VCaP (cell line): Measurements from ENCODE around the gene EIF1AD.

Experiments
- H3K27ac ChIP-seq: fragments of 450-650 bp; 2 replicates; pipeline ENCODE4 v1.5.1; 2017
- CTCF ChIP-seq: fragments of 450-650 bp; conservative IDR thresholded peaks from 2 replicates; pipeline ENCODE4 v1.5.1; 2017; ENCODE audit warnings: mild to moderate bottlenecking, moderate library complexity

Gene EIF1AD

GRCh38 chr11:66001942-66002647, at the start of gene EIF1AD, which contains the start of gene BANF1:
Gene EIF1AD (minus strand): TSS chr11:66002157. CDS start chr11:66000389, 1,768 bp downstream.
Gene BANF1 (plus strand): TSS chr11:66002503. CDS start chr11:66003251, 748 bp downstream.
- TF ChIP-seq CTCF: no peak
- H3K27ac ChIP-seq: peak within 1 kb of the TSS; percentile 99

- no peak for TF ChIP-seq CTCF
- H3K27ac ChIP-seq: peak overlapping the region; percentile 97
These were observed 49.4 kb upstream of the EIF1AD start for GRCh38 chr11:66051371-66051765.

GRCh38 chr11:66050581-66051231, 48.7 kb upstream of the EIF1AD start:
- no peak; the same call in 1 of the 2 replicates for TF ChIP-seq CTCF
- peak overlapping the region; percentile 97 for H3K27ac ChIP-seq

GRCh38 chr11:66048547-66049323, 46.8 kb upstream of the EIF1AD start, which contains the start of gene GAL3ST3:
Gene GAL3ST3 (minus strand): TSS chr11:66049161. CDS start chr11:66045415, 3,746 bp downstream.
- H3K27ac ChIP-seq: peak within 1 kb of the TSS; percentile 97
- TF ChIP-seq CTCF: no peak

GRCh38 chr11:66047541-66048365, 45.8 kb upstream of the EIF1AD start:
- TF ChIP-seq CTCF: no peak
- H3K27ac ChIP-seq: no peak overlapping the region

- no peak overlapping the region for H3K27ac ChIP-seq
- TF ChIP-seq CTCF: no peak
These were observed 44.9 kb upstream of the EIF1AD start for GRCh38 chr11:66046901-66047300.
